Left lung (tissue), 10 donors: ENCODE measurements around the gene FNDC10. TPM values are rescaled to one million over a fixed set of nuclear protein-coding genes. Genes with fewer than 3 reads are reported as not detected.
"Not testable (repeated sequence)": the region's sequence is repeated elsewhere in the genome, so short reads cannot be mapped to it uniquely, and the experiment has no call there.

Experiments used
- ATAC-seq: fragments of 200-7000 bp; cut with Tn5 transposase; one replicate; pipeline ENCODE4 v1.9.1; 2020; ENCODE audit warnings: moderate library complexity
- DNase-seq, 4 donors: peaks; one replicate each; pipeline ENCODE4 v3.0.0-alpha.2; 2013 to 2020
- H3K27ac ChIP-seq, 2 donors: fragments of 200-600 bp; sonication (generic) in 1 of 2; one replicate each; pipeline versions ENCODE4 v1.5.0 to v1.8.0; 2020 to 2021
- H3K27me3 ChIP-seq, 2 donors: fragments of 200-600 bp; sonication (generic) in 1 of 2; one replicate each; pipeline versions ENCODE4 v1.5.0 to v1.8.0; 2020 to 2021
- H3K36me3 ChIP-seq, 2 donors: fragments of 200-600 bp; sonication (generic) in 1 of 2; one replicate each; pipeline versions ENCODE4 v1.5.0 to v1.8.0; 2020 to 2021
- H3K4me1 ChIP-seq, 2 donors: fragments of 200-600 bp; one replicate each; pipeline ENCODE4 v1.8.0; 2021
- H3K4me3 ChIP-seq, 2 donors: fragments of 200-600 bp; sonication (generic) in 1 of 2; one replicate each; pipeline versions ENCODE4 v1.5.0 to v1.8.0; 2020 to 2021; ENCODE audit warnings: mild to moderate bottlenecking in 1 of 2
- H3K9me3 ChIP-seq, 2 donors: fragments of 200-600 bp; sonication (generic) in 1 of 2; one replicate each; pipeline versions ENCODE4 v1.5.0 to v1.8.0; 2020 to 2021
- intact Hi-C, 2 donors: fragments of 100-400 bp; cut with DNase I; formaldehyde crosslinking; loops; one replicate each; pipeline versions ENCODE4 v1.11.2 to v1.14.2; 2022
- polyA plus RNA-seq, 6 donors: library from polyadenylated mRNA; unstranded; fragments of 120-200 nt; gene quantifications; one replicate each; pipeline ENCODE4 v1.2.1, GENCODE V29; 2013; ENCODE audit not compliant: insufficient read length in 6 of 6
- total RNA-seq, 2 donors: library from RNA; stranded (reverse); fragmentation: NEBNext Ultra II Directional; extraction: Animal tissue kit (Norgen Biotek cat#: 25700); gene quantifications; one replicate each; pipeline ENCODE4 v1.2.1, GENCODE V29; 2021
- TF ChIP-seq, protein P1 (sequence below), 2 donors: fragments of 200-600 bp; sonication (generic) in 1 of 2; IDR thresholded peaks; one replicate each; pipeline versions ENCODE4 v1.5.0 to v1.8.0; 2021; ENCODE audit warnings: antibody characterized with exemption in 2 of 2
- donor health status: DM: no; HTN: yes; CAD: no.
- donor health status: DM: no; HTN: no; CAD: no.

Gene FNDC10
- total and polyA plus RNA-seq, 8 donors: 1.2 to 12.2 (median 2.3) TPM

DNA sequence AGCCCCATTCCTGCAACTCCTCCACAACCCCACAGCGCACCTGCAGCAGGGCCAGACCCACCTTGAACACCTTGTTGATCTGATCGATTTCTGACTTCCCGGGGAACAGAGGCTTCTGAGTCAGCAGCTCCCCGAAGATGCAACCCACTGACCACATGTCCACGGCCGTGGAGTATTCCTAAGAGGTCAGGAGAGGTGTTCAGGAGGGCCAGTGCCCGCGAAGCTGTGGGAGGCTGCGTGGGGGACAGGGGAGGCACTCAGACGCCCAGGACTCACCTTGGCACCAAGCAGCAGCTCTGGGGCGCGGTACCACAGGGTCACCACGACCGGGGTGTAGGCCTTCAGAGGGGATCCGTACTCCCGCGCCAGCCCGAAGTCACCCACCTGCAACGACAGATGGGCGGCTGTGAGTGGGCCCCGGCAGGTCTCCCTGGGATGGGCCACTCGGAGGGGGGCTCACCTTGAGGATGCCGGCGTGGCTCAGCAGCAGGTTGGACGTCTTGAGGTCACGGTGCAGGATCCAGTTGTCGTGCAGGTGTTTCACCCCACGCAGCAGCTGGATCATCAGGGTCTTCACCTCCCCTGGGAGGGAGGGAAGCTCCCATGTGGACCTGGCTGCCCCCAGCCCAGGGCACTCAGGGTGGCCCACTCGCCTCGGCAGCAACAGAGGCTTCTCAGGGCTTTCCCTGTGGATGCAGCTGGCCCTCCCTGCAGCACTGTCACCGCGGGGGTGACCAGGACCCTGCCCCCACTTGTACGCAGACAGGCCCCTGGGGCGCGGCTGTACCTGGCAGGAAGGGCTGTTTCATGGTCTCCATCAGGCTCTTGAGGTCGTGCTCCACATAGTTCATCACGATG, 36.9 kb upstream of the FNDC10 start:
- ATAC-seq, H3K27me3 ChIP-seq, intact Hi-C loops, H3K4me1 ChIP-seq, H3K9me3 ChIP-seq, H3K4me3 ChIP-seq, H3K27ac ChIP-seq: not testable (repeated sequence)
- peaks cover 0 to 50% of the 10 kb centered on the region in 2 donors for H3K36me3 ChIP-seq
- DNase-seq: peak in 2 of 4 donors; percentile 25 to 77

DNA sequence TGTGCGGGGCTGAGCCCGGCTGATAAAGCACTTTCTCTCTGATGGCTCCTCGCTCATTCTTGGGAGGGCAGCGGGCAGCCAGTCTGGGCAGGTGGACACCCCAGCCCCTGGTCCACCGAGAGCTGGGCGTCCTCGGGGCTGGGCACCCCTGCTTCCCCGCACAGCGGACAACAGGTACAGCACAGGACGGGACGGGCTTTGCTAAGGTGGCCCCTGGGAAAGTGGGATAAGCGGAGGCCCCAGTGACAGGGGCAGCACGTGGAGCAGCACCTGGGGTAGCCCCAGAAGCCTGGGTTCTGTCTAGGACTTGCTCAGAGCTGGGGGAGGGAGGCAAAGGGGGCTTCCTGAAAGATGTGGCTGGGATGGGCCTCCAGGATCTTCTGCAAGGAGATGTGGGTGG, 34.7 kb upstream of the FNDC10 start:
- intact Hi-C loops: not testable (repeated sequence)

DNA sequence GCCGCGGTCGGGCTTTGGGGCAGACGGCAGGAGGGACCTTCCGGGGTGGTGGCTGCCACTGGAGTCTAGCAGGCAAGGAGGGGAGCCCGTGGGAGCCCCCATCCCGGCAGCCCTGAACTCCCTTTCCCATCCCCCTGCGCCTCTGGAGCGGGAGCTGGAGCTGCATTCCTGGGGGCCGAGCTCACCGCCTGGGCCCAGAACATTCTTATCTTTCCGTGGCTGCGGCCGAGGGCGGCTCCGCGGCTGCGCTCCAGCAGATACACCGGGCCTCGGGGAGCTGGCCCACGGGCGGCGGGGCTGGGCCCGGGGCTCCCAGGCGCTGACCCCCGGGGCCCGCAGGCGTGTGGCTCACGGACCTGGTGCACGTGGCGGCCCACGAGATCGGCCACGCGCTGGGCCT, 33.5 kb upstream of the FNDC10 start:
- peak; percentile 6 for ATAC-seq

More for the DNA sequence above, 34.7 kb upstream of the FNDC10 start:
- ATAC-seq, H3K27ac ChIP-seq, H3K9me3 ChIP-seq, H3K4me3 ChIP-seq: not testable (repeated sequence)
- H3K36me3 ChIP-seq: peaks cover 0 to 34% of the 10 kb centered on the region in 2 donors
- peak in 2 of 4 donors; percentile 15 to 73 for DNase-seq
- H3K27me3 ChIP-seq: peaks cover 9 to 27% of the 10 kb centered on the region in 2 donors
- H3K4me1 ChIP-seq: peaks cover 3 to 18% of the 10 kb centered on the region in 2 donors

DNA sequence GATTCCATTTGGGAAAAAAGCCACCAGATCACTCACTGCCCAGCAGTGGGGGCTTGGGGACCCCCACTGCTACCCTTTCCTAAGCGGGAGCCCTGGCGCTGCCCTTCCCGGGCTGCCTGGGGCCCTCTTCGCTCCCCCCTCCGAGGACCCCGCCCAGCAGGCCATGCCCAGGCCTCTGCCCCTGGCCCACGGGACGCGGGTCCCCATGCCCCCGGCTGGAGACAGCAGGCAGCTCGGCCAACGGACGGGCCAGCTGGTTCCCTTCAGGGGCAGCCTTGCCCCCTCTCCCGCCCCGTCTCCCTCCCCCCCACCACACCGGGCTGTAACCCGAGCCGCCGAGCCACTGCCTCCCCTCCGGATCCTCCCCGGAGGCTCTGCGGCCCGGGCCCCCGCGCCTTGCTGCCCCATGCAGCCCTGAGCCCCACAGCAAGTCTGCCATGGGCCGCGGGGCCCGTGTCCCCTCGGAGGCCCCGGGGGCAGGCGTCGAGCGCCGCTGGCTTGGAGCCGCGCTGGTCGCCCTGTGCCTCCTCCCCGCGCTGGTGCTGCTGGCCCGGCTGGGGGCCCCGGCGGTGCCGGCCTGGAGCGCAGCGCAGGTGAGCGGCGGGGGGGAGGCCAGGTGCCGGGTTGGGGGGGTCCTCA, 32.0 kb upstream of the FNDC10 start, which contains the start of gene MMP23B:
Gene MMP23B (plus strand): TSS at position 392 of the 639 bp plus-strand sequence. CDS start 46 bp downstream, at position 438.
- Histone ChIP-seq H3K9me3 (no peaks in the 10 kb centered on the region), H3K27me3 (peaks cover 9 to 40% of the 10 kb centered on the region in 2 donors), H3K36me3 (peaks cover 0 to 27% of the 10 kb centered on the region in 2 donors), H3K4me3 (peak within 1 kb of the TSS; percentile 24 to 25), H3K4me1 (peaks cover 3 to 24% of the 10 kb centered on the region in 2 donors), H3K27ac (peak within 1 kb of the TSS; percentile 61 to 86)
- ATAC-seq: peak; percentile 14
- intact Hi-C loops: no loop called here
- TF ChIP-seq, protein P1, sequence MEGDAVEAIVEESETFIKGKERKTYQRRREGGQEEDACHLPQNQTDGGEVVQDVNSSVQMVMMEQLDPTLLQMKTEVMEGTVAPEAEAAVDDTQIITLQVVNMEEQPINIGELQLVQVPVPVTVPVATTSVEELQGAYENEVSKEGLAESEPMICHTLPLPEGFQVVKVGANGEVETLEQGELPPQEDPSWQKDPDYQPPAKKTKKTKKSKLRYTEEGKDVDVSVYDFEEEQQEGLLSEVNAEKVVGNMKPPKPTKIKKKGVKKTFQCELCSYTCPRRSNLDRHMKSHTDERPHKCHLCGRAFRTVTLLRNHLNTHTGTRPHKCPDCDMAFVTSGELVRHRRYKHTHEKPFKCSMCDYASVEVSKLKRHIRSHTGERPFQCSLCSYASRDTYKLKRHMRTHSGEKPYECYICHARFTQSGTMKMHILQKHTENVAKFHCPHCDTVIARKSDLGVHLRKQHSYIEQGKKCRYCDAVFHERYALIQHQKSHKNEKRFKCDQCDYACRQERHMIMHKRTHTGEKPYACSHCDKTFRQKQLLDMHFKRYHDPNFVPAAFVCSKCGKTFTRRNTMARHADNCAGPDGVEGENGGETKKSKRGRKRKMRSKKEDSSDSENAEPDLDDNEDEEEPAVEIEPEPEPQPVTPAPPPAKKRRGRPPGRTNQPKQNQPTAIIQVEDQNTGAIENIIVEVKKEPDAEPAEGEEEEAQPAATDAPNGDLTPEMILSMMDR (IDR thresholded peaks at IDR 0.05): no peak
- DNase-seq: peak in 3 of 4 donors; percentile 78 to 90 (median 79)

More for the DNA sequence above, 33.5 kb upstream of the FNDC10 start:
- H3K4me3 ChIP-seq, intact Hi-C loops, H3K27ac ChIP-seq, DNase-seq, H3K9me3 ChIP-seq: not testable (repeated sequence)
- H3K4me1 ChIP-seq: peaks cover 3 to 24% of the 10 kb centered on the region in 2 donors
- H3K27me3 ChIP-seq: peaks cover 9 to 39% of the 10 kb centered on the region in 2 donors
- peaks cover 0 to 32% of the 10 kb centered on the region in 2 donors for H3K36me3 ChIP-seq

DNA sequence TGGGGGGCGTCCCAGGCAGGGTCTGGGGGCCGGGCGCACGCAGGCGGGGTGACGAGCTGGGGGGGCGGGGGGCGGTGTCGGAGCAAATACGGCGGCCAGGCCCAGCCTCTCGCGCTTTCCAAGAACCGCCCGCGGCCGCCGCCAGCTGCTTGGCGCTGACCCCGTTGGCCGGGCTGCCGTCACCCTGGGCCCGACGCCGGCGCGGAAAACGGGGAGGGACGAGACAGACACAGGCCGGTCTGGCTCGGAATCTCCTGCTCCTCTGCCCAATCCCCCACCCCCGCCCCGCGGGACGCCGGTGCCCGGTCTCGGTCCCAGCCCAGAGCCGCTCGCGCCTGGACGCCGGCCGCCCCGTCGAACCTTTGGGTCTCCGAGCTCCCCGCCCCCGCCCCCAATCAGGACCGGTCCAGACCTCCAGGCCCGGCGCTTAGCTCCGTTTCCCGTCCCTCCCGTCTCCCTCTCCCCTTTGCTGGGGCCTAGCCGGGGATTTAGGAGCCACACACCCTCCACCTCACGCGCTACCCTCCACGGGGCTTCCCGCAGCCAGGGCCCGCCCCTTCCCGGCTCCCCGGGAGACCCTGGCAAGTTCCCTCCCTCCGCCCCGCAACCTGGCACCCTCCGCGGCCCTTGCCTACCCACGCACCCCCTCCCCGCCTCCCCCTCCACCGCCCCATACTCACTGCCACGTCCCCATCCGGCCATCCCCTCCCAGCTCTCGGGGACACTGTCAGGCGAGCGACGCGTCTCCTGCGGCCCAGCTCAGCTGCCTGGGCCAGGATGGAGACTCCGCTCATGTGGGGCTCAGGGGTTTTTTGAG, 31.2 kb upstream of the FNDC10 start:
- Histone ChIP-seq H3K9me3 (no peaks in the 10 kb centered on the region), H3K4me3 (peak overlapping the region; percentile 24 to 25), H3K4me1 (peaks cover 3 to 24% of the 10 kb centered on the region in 2 donors), H3K27me3 (peaks cover 9 to 40% of the 10 kb centered on the region in 2 donors), H3K27ac (peak overlapping the region; percentile 61 to 86), H3K36me3 (peaks cover 0 to 20% of the 10 kb centered on the region in 2 donors)
- peak; percentile 41 for ATAC-seq
- intact Hi-C loops: no loop called here
- TF ChIP-seq, protein P1 (IDR thresholded peaks at IDR 0.05): no peak
- peak; percentile 69 to 92 (median 86) for DNase-seq
